ENCODE data around the gene SLC25A27.

Gene SLC25A27

DNA sequence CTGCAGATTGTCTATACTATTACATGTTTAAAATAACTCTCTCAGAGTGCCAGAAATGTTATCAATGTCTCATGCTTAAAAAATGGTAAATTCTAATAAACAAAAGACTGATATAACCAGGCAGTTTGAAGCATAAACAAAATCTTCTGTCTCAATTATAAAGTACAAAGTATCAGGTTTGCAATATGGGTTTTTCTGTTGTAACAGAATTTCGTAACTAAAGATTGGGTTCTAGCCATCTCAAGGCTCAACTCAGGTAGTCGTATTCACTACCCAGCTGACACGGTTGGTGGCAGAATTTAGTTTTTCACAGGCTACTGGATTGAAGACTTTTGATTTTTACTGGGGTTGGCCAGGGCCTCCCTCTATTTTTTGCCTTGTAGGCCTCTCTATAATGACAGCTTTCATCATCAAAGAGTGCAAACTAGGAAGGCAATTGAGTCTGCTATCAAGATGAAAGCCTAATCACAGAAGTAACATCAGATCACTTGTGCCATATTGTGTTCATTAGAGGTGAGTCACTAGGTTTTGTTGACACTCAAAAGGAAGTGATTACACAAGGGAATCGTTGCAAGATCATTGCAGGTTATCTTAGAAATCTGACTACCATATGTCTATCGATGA lies 3.8 kb upstream of the SLC25A27 start:
- Histone ChIP-seq H3K4me1 (ENCODE audit: control insufficient read depth, insufficient read depth, low read length) (peaks cover 8% of the 10 kb centered on the region), H3K36me3 (ENCODE audit: control insufficient read depth, insufficient read depth, low read length) (no peaks in the 10 kb centered on the region), H3K9me3 (ENCODE audit: control insufficient read depth, low read length) (no peaks in the 10 kb centered on the region), H3K27ac (ENCODE audit: insufficient read depth, low read depth, low read length, poor library complexity, severe bottlenecking) (no peak overlapping the region), H3K27me3 (ENCODE audit: control insufficient read depth, insufficient read depth, low read length, poor library complexity, severe bottlenecking) (peaks cover 10% of the 10 kb centered on the region), H3K4me3 (ENCODE audit: insufficient read depth, low read depth, low read length) (no peak overlapping the region)
- 91 to 96% methylated on average over 4 to 5 of the region's 5 CpGs for WGBS, 2 experiments

DNA sequence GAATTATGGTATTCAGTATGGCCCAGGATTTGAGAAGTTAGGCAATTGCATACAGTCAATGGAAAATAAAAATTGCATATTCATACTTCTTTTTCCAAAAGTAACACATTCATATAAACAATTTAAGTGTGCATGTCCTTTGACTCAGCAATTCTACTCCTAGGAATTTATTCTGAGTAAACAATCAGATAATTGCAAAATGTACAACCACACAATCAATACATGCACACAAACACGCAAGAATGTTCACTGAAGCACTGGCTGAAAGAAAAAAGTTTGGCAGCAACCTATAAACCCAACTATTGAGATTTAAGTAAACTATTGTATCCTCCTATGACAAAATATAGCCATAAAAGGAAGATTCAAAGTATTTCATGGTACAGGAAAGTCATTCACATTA lies 1.8 kb upstream of the SLC25A27 start:
- H3K4me3 ChIP-seq (ENCODE audit: insufficient read depth, low read depth, low read length) = no peak overlapping the region
- H3K27ac ChIP-seq (ENCODE audit: insufficient read depth, low read depth, low read length, poor library complexity, severe bottlenecking) = no peak overlapping the region
- H3K4me1 ChIP-seq (ENCODE audit: control insufficient read depth, insufficient read depth, low read length) = peaks cover 8% of the 10 kb centered on the region
- H3K36me3 ChIP-seq (ENCODE audit: control insufficient read depth, insufficient read depth, low read length) = no peaks in the 10 kb centered on the region
- H3K9me3 ChIP-seq (ENCODE audit: control insufficient read depth, low read length) = no peaks in the 10 kb centered on the region
- WGBS, 2 experiments = 94 to 100% methylated on average over 1 of the region's 1 CpG
- H3K27me3 ChIP-seq (ENCODE audit: control insufficient read depth, insufficient read depth, low read length, poor library complexity, severe bottlenecking) = peaks cover 22% of the 10 kb centered on the region

DNA sequence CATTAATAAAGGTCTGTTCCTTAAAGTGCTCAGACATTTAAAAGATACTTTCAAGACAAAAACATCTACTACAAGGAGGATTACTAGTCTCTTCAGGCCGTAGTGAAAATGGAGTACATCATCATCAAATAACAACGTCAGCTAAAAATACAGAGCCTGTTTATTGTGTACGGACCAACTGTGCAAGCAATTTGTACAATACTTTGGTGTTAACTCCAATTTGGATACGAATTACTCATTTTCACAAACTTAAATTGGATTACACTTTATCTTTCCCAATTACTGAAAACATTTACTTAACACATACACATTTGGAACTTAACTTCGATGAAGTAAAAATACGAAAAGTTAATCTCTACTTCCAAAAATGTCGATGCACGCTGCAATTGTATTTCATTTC lies 959 bp upstream of the SLC25A27 start:
- Histone ChIP-seq H3K4me3 (ENCODE audit: insufficient read depth, low read depth, low read length) (peak overlapping the region; percentile 91), H3K27me3 (ENCODE audit: control insufficient read depth, insufficient read depth, low read length, poor library complexity, severe bottlenecking) (peaks cover 22% of the 10 kb centered on the region), H3K4me1 (ENCODE audit: control insufficient read depth, insufficient read depth, low read length) (peaks cover 8% of the 10 kb centered on the region), H3K27ac (ENCODE audit: insufficient read depth, low read depth, low read length, poor library complexity, severe bottlenecking) (no peak overlapping the region), H3K36me3 (ENCODE audit: control insufficient read depth, insufficient read depth, low read length) (no peaks in the 10 kb centered on the region), H3K9me3 (ENCODE audit: control insufficient read depth, low read length) (no peaks in the 10 kb centered on the region)
- WGBS, 2 experiments = 69 to 74% methylated on average over 8 of the region's 8 CpGs

GRCh38 chr6:46652232-46652602 lies 558 bp upstream of the SLC25A27 start:
- Histone ChIP-seq H3K27me3 (ENCODE audit: control insufficient read depth, insufficient read depth, low read length, poor library complexity, severe bottlenecking) (peaks cover 22% of the 10 kb centered on the region), H3K36me3 (ENCODE audit: control insufficient read depth, insufficient read depth, low read length) (no peaks in the 10 kb centered on the region), H3K27ac (ENCODE audit: insufficient read depth, low read depth, low read length, poor library complexity, severe bottlenecking) (no peak overlapping the region), H3K4me3 (ENCODE audit: insufficient read depth, low read depth, low read length) (peak overlapping the region; percentile 91), H3K4me1 (ENCODE audit: control insufficient read depth, insufficient read depth, low read length) (peaks cover 8% of the 10 kb centered on the region), H3K9me3 (ENCODE audit: control insufficient read depth, low read length) (no peaks in the 10 kb centered on the region)
- WGBS, 2 experiments = 1% methylated on average over 6 of the region's 6 CpGs

- Histone ChIP-seq H3K27ac (ENCODE audit: insufficient read depth, low read depth, low read length, poor library complexity, severe bottlenecking) (no peak overlapping the region), H3K36me3 (ENCODE audit: control insufficient read depth, insufficient read depth, low read length) (no peaks in the 10 kb centered on the region)
- WGBS, 2 experiments = 27 to 31% methylated on average over 9 of the region's 10 CpGs
These were observed 842 bp downstream of the SLC25A27 start for GRCh38 chr6:46653439-46654195.

DNA sequence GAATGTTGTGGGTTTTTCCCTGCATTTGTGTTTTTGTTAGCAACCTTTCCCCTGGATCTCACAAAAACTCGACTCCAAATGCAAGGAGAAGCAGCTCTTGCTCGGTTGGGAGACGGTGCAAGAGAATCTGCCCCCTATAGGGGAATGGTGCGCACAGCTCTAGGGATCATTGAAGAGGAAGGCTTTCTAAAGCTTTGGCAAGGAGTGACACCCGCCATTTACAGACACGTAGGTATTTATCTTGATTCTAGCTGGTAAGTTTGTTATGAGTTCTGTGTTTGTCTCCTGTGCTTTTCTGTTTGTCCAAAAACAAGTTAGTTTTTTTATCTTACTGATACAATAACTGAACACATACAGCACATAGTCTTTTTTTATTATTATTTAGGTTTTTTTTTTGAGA lies 3.0 kb downstream of the SLC25A27 start:
- H3K9me3 ChIP-seq (ENCODE audit: control insufficient read depth, low read length) = no peaks in the 10 kb centered on the region
- H3K4me1 ChIP-seq (ENCODE audit: control insufficient read depth, insufficient read depth, low read length) = peaks cover 7% of the 10 kb centered on the region
- no peaks in the 10 kb centered on the region for H3K36me3 ChIP-seq (ENCODE audit: control insufficient read depth, insufficient read depth, low read length)
- peaks cover 22% of the 10 kb centered on the region for H3K27me3 ChIP-seq (ENCODE audit: control insufficient read depth, insufficient read depth, low read length, poor library complexity, severe bottlenecking)
- no peak overlapping the region for H3K4me3 ChIP-seq (ENCODE audit: insufficient read depth, low read depth, low read length)
- 25 to 26% methylated on average over 6 of the region's 6 CpGs for WGBS, 2 experiments
- H3K27ac ChIP-seq (ENCODE audit: insufficient read depth, low read depth, low read length, poor library complexity, severe bottlenecking) = no peak overlapping the region

More at GRCh38 chr6:46653439-46654195, 842 bp downstream of the SLC25A27 start:
- H3K4me1 ChIP-seq (ENCODE audit: control insufficient read depth, insufficient read depth, low read length) = peaks cover 8% of the 10 kb centered on the region
- no peaks in the 10 kb centered on the region for H3K9me3 ChIP-seq (ENCODE audit: control insufficient read depth, low read length)
- peaks cover 22% of the 10 kb centered on the region for H3K27me3 ChIP-seq (ENCODE audit: control insufficient read depth, insufficient read depth, low read length, poor library complexity, severe bottlenecking)
- H3K4me3 ChIP-seq (ENCODE audit: insufficient read depth, low read depth, low read length) = peak overlapping the region; percentile 91

DNA sequence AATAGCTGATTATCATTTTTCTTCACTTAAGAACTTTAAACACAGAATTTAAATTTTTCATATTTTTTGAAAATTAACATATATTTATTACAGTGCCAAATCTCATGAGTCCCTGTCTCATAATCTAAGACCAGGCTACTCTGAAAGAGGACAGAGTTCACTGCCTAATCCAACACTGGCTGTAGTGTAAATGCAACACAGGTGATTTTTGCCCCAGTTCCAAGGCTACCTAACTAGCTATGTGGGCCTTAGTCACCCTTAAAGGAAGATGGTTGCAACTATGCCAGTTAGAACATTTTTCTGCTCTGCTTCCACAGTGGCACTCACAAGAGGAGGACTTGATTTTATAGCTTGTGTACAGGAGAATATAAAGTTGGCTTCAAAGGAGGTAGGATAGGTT lies 4.9 kb downstream of the SLC25A27 start:
- H3K27ac ChIP-seq (ENCODE audit: insufficient read depth, low read depth, low read length, poor library complexity, severe bottlenecking) = no peak overlapping the region
- H3K4me3 ChIP-seq (ENCODE audit: insufficient read depth, low read depth, low read length) = no peak overlapping the region
- H3K9me3 ChIP-seq (ENCODE audit: control insufficient read depth, low read length) = no peaks in the 10 kb centered on the region
- peaks cover 3% of the 10 kb centered on the region for H3K4me1 ChIP-seq (ENCODE audit: control insufficient read depth, insufficient read depth, low read length)
- H3K36me3 ChIP-seq (ENCODE audit: control insufficient read depth, insufficient read depth, low read length) = no peaks in the 10 kb centered on the region
- H3K27me3 ChIP-seq (ENCODE audit: control insufficient read depth, insufficient read depth, low read length, poor library complexity, severe bottlenecking) = peaks cover 22% of the 10 kb centered on the region

DNA sequence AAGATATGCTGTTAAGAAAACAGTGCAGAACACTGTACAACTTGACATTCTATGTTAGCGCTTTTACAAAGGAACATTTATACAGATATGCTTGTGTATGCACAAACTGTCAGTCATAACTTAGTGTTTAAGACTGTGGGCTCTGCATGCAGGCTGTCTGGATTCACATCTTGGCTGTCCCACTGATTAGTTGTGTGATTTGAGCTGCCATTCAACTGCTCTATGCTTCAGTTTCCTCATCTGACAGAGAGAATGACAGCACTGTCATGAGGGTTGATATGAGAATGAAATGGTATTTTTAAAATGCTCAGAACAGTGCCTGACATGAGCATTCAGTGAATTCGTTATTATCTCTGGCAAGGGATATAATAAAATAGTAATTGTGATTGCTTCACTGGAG lies 8.7 kb downstream of the SLC25A27 start:
- Histone ChIP-seq H3K36me3 (ENCODE audit: control insufficient read depth, insufficient read depth, low read length) (no peaks in the 10 kb centered on the region), H3K4me3 (ENCODE audit: insufficient read depth, low read depth, low read length) (no peak overlapping the region), H3K9me3 (ENCODE audit: control insufficient read depth, low read length) (no peaks in the 10 kb centered on the region), H3K27me3 (ENCODE audit: control insufficient read depth, insufficient read depth, low read length, poor library complexity, severe bottlenecking) (no peaks in the 10 kb centered on the region), H3K4me1 (ENCODE audit: control insufficient read depth, insufficient read depth, low read length) (no peaks in the 10 kb centered on the region), H3K27ac (ENCODE audit: insufficient read depth, low read depth, low read length, poor library complexity, severe bottlenecking) (no peak overlapping the region)
- 89 to 95% methylated on average over 2 of the region's 2 CpGs for WGBS, 2 experiments

- Histone ChIP-seq H3K27ac (ENCODE audit: insufficient read depth, low read depth, low read length, poor library complexity, severe bottlenecking) (no peak overlapping the region), H3K9me3 (ENCODE audit: control insufficient read depth, low read length) (no peaks in the 10 kb centered on the region), H3K4me1 (ENCODE audit: control insufficient read depth, insufficient read depth, low read length) (no peaks in the 10 kb centered on the region), H3K36me3 (ENCODE audit: control insufficient read depth, insufficient read depth, low read length) (no peaks in the 10 kb centered on the region), H3K4me3 (ENCODE audit: insufficient read depth, low read depth, low read length) (no peak overlapping the region), H3K27me3 (ENCODE audit: control insufficient read depth, insufficient read depth, low read length, poor library complexity, severe bottlenecking) (no peaks in the 10 kb centered on the region)
- 89 to 92% methylated on average over 2 of the region's 2 CpGs for WGBS, 2 experiments
These were observed 14.6 kb downstream of the SLC25A27 start for GRCh38 chr6:46667377-46667776.

- H3K36me3 ChIP-seq (ENCODE audit: control insufficient read depth, insufficient read depth, low read length) = no peaks in the 10 kb centered on the region
- no peak overlapping the region for H3K4me3 ChIP-seq (ENCODE audit: insufficient read depth, low read depth, low read length)
- H3K9me3 ChIP-seq (ENCODE audit: control insufficient read depth, low read length) = no peaks in the 10 kb centered on the region
- H3K27me3 ChIP-seq (ENCODE audit: control insufficient read depth, insufficient read depth, low read length, poor library complexity, severe bottlenecking) = no peaks in the 10 kb centered on the region
- H3K4me1 ChIP-seq (ENCODE audit: control insufficient read depth, insufficient read depth, low read length) = no peaks in the 10 kb centered on the region
- WGBS, 2 experiments = 94 to 97% methylated on average over 1 of the region's 1 CpG
- H3K27ac ChIP-seq (ENCODE audit: insufficient read depth, low read depth, low read length, poor library complexity, severe bottlenecking) = no peak overlapping the region
These were observed 21.6 kb downstream of the SLC25A27 start for GRCh38 chr6:46674410-46674809.
